LNCAP (cell line): ENCODE results near the gene NACA2.

Experiments used
- CTCF ChIP-seq: fragments of 450-650 bp; IDR thresholded peaks from 2 replicates; pipeline ENCODE4 v1.5.1; 2017; ENCODE audit warnings: mild to moderate bottlenecking

Gene NACA2

GRCh38 chr17:61618950-61619349, 27.9 kb upstream of the NACA2 start:
- TF ChIP-seq CTCF = no peak

GRCh38 chr17:61617330-61617729, 26.3 kb upstream of the NACA2 start:
- no peak for TF ChIP-seq CTCF

GRCh38 chr17:61616783-61617182, 25.8 kb upstream of the NACA2 start:
- no peak for TF ChIP-seq CTCF

GRCh38 chr17:61614219-61614618, 23.2 kb upstream of the NACA2 start:
- no peak for TF ChIP-seq CTCF

GRCh38 chr17:61611323-61611722, 20.3 kb upstream of the NACA2 start:
- TF ChIP-seq CTCF = no peak

- TF ChIP-seq CTCF = no peak
These were observed 14.7 kb upstream of the NACA2 start for GRCh38 chr17:61605692-61606091.

GRCh38 chr17:61601297-61601696, 10.3 kb upstream of the NACA2 start:
- TF ChIP-seq CTCF = no peak

GRCh38 chr17:61600621-61601020, 9.6 kb upstream of the NACA2 start:
- no peak for TF ChIP-seq CTCF
